Measurements from ENCODE around the gene SRC. TPM values are rescaled to one million over a fixed set of nuclear protein-coding genes. Genes with fewer than 3 reads are reported as not detected.

The SRC gene
- total and polyA plus RNA-seq, 2 experiments from 2014 or later, result 8.0 to 25.9 TPM

DNA sequence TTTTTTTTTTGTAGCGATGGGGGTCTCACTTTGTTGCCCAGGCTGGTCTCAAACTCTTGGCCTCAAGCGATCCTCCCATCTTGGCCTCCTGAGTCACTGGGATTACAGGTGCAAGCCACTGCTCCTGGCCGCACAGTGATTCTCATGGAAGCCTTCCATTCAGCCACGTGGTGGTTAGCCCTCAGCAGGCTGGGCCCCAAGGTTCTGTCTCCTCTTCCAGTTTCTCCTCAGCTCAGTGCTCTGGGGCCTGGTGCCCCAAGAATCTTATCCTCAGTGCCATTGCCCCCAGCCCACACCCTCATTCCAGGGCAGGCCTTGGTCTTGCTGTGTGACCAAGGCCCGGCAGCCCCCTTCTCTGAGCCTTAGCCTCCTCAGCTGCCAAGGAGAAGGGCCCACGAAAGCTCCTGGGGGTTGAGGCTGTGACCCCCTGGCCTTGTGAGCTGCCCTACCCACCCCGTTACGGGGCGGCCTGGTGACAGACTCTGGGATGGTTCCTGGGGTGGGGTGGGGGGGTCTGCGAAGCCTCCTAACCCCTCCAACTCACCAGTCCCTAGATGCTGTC is 16.4 kb downstream of the SRC start:
- H3K36me3 ChIP-seq (ENCODE audit: insufficient read depth), result peaks cover 4% of the 10 kb centered on the region; the same call in 1 of the 2 replicates
- Mint-ChIP-seq H3K4me1 (peaks cover 12% of the 10 kb centered on the region; the same call in 2 of the 3 replicates), H3K36me3 (ENCODE audit: low read depth) (peaks cover 27% of the 10 kb centered on the region), H3K9me3 (peaks cover 5% of the 10 kb centered on the region; the same call in 2 of the 3 replicates), H3K4me3 (no peak overlapping the region), H3K27me3 (ENCODE audit: insufficient read depth, low read depth, poor library complexity) (peaks cover 5% of the 10 kb centered on the region), H3K27ac (no peak overlapping the region)
- 0 out of 2 replicates have a peak, but pooled peaks cover 2% of the 10 kb centered on the region for H3K9me2 ChIP-seq (ENCODE audit: insufficient read depth)
- peaks cover 3% of the 10 kb centered on the region; the same call in 1 of the 2 replicates for H4K20me1 ChIP-seq (replicated peaks; ENCODE audit: insufficient read depth)
- DNase-seq (ENCODE audit: low spot score) (no peak), ATAC-seq (no peak)
- H2AFZ ChIP-seq, result no peak overlapping the region
- no peaks in the 10 kb centered on the region for H3F3A ChIP-seq (replicated peaks; ENCODE audit: low read depth)
- H3K4me3 ChIP-seq, result no peak overlapping the region
- peaks cover 24% of the 10 kb centered on the region for H3K79me2 ChIP-seq (replicated peaks; ENCODE audit: insufficient read depth)
- no peaks in the 10 kb centered on the region; the same call in 1 of the 2 replicates for H3K4me1 ChIP-seq (ENCODE audit: insufficient read depth)
- H3K27me3 ChIP-seq (ENCODE audit: insufficient read depth), result no peaks in the 10 kb centered on the region
- no peak overlapping the region for H3K4me2 ChIP-seq
- H3K27ac ChIP-seq (ENCODE audit: low read depth), result no peak overlapping the region
- TF ChIP-seq POLR2AphosphoS5 (IDR thresholded peaks at IDR 0.05; ENCODE audit: low read depth) (no peak), CREB1 (CRISPR knock-in tag; IDR thresholded peaks at IDR 0.05; ENCODE audit: low read depth) (no peak), JUNB (IDR thresholded peaks at IDR 0.05; ENCODE audit: unreplicated experiment) (no peak), NANOG (IDR thresholded peaks at IDR 0.05; ENCODE audit: borderline replicate concordance) (no peak), EZH2phosphoT487 (IDR thresholded peaks at IDR 0.05; ENCODE audit: unreplicated experiment) (no peak), STAT1 (IDR thresholded peaks at IDR 0.05; ENCODE audit: unreplicated experiment) (no peak), ZNF331 (CRISPR knock-in tag; IDR thresholded peaks at IDR 0.05; ENCODE audit: low read depth) (no peak), EZH2 (IDR thresholded peaks at IDR 0.05; ENCODE audit: low read depth, unreplicated experiment) (no peak), ZNF114 (CRISPR knock-in tag; IDR thresholded peaks at IDR 0.05) (no peak)
- TF ChIP-seq, protein P1, sequence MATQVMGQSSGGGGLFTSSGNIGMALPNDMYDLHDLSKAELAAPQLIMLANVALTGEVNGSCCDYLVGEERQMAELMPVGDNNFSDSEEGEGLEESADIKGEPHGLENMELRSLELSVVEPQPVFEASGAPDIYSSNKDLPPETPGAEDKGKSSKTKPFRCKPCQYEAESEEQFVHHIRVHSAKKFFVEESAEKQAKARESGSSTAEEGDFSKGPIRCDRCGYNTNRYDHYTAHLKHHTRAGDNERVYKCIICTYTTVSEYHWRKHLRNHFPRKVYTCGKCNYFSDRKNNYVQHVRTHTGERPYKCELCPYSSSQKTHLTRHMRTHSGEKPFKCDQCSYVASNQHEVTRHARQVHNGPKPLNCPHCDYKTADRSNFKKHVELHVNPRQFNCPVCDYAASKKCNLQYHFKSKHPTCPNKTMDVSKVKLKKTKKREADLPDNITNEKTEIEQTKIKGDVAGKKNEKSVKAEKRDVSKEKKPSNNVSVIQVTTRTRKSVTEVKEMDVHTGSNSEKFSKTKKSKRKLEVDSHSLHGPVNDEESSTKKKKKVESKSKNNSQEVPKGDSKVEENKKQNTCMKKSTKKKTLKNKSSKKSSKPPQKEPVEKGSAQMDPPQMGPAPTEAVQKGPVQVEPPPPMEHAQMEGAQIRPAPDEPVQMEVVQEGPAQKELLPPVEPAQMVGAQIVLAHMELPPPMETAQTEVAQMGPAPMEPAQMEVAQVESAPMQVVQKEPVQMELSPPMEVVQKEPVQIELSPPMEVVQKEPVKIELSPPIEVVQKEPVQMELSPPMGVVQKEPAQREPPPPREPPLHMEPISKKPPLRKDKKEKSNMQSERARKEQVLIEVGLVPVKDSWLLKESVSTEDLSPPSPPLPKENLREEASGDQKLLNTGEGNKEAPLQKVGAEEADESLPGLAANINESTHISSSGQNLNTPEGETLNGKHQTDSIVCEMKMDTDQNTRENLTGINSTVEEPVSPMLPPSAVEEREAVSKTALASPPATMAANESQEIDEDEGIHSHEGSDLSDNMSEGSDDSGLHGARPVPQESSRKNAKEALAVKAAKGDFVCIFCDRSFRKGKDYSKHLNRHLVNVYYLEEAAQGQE (IDR thresholded peaks at IDR 0.05; ENCODE audit: unreplicated experiment), result no peak
- TF ChIP-seq, protein P2, sequence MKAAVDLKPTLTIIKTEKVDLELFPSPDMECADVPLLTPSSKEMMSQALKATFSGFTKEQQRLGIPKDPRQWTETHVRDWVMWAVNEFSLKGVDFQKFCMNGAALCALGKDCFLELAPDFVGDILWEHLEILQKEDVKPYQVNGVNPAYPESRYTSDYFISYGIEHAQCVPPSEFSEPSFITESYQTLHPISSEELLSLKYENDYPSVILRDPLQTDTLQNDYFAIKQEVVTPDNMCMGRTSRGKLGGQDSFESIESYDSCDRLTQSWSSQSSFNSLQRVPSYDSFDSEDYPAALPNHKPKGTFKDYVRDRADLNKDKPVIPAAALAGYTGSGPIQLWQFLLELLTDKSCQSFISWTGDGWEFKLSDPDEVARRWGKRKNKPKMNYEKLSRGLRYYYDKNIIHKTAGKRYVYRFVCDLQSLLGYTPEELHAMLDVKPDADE (IDR thresholded peaks at IDR 0.05), result no peak
- TF ChIP-seq, protein P3, sequence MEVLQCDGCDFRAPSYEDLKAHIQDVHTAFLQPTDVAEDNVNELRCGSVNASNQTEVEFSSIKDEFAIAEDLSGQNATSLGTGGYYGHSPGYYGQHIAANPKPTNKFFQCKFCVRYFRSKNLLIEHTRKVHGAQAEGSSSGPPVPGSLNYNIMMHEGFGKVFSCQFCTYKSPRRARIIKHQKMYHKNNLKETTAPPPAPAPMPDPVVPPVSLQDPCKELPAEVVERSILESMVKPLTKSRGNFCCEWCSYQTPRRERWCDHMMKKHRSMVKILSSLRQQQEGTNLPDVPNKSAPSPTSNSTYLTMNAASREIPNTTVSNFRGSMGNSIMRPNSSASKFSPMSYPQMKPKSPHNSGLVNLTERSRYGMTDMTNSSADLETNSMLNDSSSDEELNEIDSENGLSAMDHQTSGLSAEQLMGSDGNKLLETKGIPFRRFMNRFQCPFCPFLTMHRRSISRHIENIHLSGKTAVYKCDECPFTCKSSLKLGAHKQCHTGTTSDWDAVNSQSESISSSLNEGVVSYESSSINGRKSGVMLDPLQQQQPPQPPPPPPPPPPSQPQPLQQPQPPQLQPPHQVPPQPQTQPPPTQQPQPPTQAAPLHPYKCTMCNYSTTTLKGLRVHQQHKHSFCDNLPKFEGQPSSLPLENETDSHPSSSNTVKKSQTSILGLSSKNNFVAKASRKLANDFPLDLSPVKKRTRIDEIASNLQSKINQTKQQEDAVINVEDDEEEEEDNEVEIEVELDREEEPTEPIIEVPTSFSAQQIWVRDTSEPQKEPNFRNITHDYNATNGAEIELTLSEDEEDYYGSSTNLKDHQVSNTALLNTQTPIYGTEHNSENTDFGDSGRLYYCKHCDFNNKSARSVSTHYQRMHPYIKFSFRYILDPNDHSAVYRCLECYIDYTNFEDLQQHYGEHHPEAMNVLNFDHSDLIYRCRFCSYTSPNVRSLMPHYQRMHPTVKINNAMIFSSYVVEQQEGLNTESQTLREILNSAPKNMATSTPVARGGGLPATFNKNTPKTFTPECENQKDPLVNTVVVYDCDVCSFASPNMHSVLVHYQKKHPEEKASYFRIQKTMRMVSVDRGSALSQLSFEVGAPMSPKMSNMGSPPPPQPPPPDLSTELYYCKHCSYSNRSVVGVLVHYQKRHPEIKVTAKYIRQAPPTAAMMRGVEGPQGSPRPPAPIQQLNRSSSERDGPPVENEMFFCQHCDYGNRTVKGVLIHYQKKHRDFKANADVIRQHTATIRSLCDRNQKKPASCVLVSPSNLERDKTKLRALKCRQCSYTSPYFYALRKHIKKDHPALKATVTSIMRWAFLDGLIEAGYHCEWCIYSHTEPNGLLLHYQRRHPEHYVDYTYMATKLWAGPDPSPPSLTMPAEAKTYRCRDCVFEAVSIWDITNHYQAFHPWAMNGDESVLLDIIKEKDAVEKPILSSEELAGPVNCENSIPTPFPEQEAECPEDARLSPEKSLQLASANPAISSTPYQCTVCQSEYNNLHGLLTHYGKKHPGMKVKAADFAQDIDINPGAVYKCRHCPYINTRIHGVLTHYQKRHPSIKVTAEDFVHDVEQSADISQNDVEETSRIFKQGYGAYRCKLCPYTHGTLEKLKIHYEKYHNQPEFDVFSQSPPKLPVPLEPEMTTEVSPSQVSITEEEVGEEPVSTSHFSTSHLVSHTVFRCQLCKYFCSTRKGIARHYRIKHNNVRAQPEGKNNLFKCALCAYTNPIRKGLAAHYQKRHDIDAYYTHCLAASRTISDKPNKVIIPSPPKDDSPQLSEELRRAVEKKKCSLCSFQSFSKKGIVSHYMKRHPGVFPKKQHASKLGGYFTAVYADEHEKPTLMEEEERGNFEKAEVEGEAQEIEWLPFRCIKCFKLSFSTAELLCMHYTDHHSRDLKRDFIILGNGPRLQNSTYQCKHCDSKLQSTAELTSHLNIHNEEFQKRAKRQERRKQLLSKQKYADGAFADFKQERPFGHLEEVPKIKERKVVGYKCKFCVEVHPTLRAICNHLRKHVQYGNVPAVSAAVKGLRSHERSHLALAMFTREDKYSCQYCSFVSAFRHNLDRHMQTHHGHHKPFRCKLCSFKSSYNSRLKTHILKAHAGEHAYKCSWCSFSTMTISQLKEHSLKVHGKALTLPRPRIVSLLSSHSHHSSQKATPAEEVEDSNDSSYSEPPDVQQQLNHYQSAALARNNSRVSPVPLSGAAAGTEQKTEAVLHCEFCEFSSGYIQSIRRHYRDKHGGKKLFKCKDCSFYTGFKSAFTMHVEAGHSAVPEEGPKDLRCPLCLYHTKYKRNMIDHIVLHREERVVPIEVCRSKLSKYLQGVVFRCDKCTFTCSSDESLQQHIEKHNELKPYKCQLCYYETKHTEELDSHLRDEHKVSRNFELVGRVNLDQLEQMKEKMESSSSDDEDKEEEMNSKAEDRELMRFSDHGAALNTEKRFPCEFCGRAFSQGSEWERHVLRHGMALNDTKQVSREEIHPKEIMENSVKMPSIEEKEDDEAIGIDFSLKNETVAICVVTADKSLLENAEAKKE (CRISPR knock-in tag; IDR thresholded peaks at IDR 0.05), result no peak
- TF ChIP-seq, protein P4, sequence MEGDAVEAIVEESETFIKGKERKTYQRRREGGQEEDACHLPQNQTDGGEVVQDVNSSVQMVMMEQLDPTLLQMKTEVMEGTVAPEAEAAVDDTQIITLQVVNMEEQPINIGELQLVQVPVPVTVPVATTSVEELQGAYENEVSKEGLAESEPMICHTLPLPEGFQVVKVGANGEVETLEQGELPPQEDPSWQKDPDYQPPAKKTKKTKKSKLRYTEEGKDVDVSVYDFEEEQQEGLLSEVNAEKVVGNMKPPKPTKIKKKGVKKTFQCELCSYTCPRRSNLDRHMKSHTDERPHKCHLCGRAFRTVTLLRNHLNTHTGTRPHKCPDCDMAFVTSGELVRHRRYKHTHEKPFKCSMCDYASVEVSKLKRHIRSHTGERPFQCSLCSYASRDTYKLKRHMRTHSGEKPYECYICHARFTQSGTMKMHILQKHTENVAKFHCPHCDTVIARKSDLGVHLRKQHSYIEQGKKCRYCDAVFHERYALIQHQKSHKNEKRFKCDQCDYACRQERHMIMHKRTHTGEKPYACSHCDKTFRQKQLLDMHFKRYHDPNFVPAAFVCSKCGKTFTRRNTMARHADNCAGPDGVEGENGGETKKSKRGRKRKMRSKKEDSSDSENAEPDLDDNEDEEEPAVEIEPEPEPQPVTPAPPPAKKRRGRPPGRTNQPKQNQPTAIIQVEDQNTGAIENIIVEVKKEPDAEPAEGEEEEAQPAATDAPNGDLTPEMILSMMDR (conservative IDR thresholded peaks at IDR 0.05; ENCODE audit: low read depth in 2 of 2), result no peak
